ENCODE results near the gene CNNM1. TPM values are rescaled to one million over a fixed set of nuclear protein-coding genes. Genes with fewer than 3 reads are reported as not detected.

Gene CNNM1
- total RNA-seq, 1 donor from 2014 or later: 0.35 TPM

DNA sequence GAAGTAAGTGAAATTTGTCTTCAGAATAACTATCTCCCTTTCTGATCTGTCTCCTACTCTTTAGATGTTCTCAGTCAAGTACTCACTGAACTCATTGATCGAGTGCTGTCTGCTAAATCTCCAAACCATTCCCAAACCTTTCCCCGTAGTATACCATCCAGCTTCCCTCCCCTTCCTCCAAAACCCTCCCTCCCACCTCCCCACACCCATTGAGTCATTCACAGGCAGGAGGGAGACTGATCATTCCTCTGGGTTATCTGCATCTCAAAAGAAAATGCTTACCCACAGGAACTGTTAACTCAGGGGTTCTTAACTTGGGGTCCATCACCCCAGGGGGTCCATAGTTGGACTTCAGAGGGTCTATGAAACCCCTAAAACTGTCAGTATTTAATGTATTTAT lies 63.9 kb downstream of the CNNM1 start:
- Histone ChIP-seq H3K4me3 (no peak overlapping the region), H3K4me1 (peaks cover 14% of the 10 kb centered on the region), H3K27ac (no peak overlapping the region), H3K9me3 (no peaks in the 10 kb centered on the region), H3K36me3 (peaks cover 18% of the 10 kb centered on the region), H3K27me3 (ENCODE audit: low read depth) (no peaks in the 10 kb centered on the region)
- intact Hi-C loops (cut with DNase I): no loop called here
- ATAC-seq: no peak
- no peak for DNase-seq
- TF ChIP-seq CTCF (IDR thresholded peaks at IDR 0.05): no peak

DNA sequence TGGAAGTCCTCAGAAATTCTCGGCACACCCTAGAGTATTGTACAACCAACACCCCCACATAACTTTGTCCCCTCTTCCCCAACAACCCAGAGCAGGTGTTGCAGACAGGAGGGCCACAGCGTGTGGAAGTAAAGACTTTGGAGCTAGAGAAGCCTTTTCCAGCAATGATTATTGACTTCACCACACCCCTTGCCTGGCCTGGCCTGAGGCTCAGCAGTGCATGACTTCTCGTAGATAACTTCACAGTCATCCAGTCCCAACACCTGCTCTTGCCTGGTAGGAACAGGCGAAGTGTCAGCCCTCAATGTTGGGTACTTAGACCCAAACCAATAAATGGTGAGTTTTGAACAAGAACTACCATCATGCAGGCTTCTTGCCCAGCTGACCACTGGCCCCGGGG lies 64.5 kb downstream of the CNNM1 start:
- intact Hi-C loops (cut with DNase I): no loop called here
- Histone ChIP-seq H3K27ac (no peak overlapping the region), H3K27me3 (ENCODE audit: low read depth) (no peaks in the 10 kb centered on the region), H3K4me1 (peaks cover 14% of the 10 kb centered on the region), H3K9me3 (no peaks in the 10 kb centered on the region), H3K4me3 (no peak overlapping the region), H3K36me3 (peaks cover 24% of the 10 kb centered on the region)
- no peak for DNase-seq
- TF ChIP-seq CTCF (IDR thresholded peaks at IDR 0.05): no peak
- no peak for ATAC-seq

- H3K4me3 ChIP-seq: no peak overlapping the region
- H3K27me3 ChIP-seq (ENCODE audit: low read depth): no peaks in the 10 kb centered on the region
- H3K36me3 ChIP-seq: peaks cover 30% of the 10 kb centered on the region
- H3K9me3 ChIP-seq: no peaks in the 10 kb centered on the region
- no peak overlapping the region for H3K27ac ChIP-seq
- ATAC-seq (peak; percentile 47 to 53), DNase-seq (no peak)
- intact Hi-C loops (cut with DNase I): no loop called here
- no peak for TF ChIP-seq CTCF (IDR thresholded peaks at IDR 0.05)
- peaks cover 14% of the 10 kb centered on the region for H3K4me1 ChIP-seq
Measured at GRCh38 chr10:99394256-99394655, 65.1 kb downstream of the CNNM1 start.

- intact Hi-C loops (cut with DNase I): no loop called here
- Histone ChIP-seq H3K27me3 (ENCODE audit: low read depth) (no peaks in the 10 kb centered on the region), H3K27ac (no peak overlapping the region), H3K4me1 (peaks cover 14% of the 10 kb centered on the region), H3K9me3 (no peaks in the 10 kb centered on the region), H3K36me3 (peaks cover 36% of the 10 kb centered on the region), H3K4me3 (no peak overlapping the region)
- ATAC-seq (peak; percentile 77 to 79), DNase-seq (no peak)
- TF ChIP-seq CTCF (IDR thresholded peaks at IDR 0.05): no peak
Measured at GRCh38 chr10:99394761-99395386, 65.7 kb downstream of the CNNM1 start.

GRCh38 chr10:99395750-99396445 lies 66.7 kb downstream of the CNNM1 start:
- ATAC-seq (no peak), DNase-seq (no peak)
- TF ChIP-seq CTCF (IDR thresholded peaks at IDR 0.05): no peak
- Histone ChIP-seq H3K4me1 (peaks cover 14% of the 10 kb centered on the region), H3K27ac (no peak overlapping the region), H3K9me3 (no peaks in the 10 kb centered on the region), H3K4me3 (no peak overlapping the region), H3K36me3 (peaks cover 46% of the 10 kb centered on the region), H3K27me3 (ENCODE audit: low read depth) (no peaks in the 10 kb centered on the region)
- intact Hi-C loops (cut with DNase I): no loop called here
